GM12873 (cell line): ENCODE data around the gene CT47B1.
A peak's percentile ranks its signal among the peaks of the same experiment; 100 is the strongest.
"Not testable (repeated sequence)": the region's sequence is repeated elsewhere in the genome, so short reads cannot be mapped to it uniquely, and the experiment has no call there.

Source experiments
- CTCF ChIP-seq: IDR thresholded peaks from 2 replicates; pipeline ENCODE4 v1.5.1; 2012; ENCODE audit warnings: low read depth, mild to moderate bottlenecking, moderate library complexity, low read length, control low read depth; ENCODE audit not compliant: insufficient read depth; ENCODE audit errors: missing control alignments

CT47B1 gene

GRCh38 chrX:120875766-120876165, at the start of gene CT47B1:
TSS of gene CT47B1 (minus strand) at chrX:120875866. CDS start at chrX:120875670, 196 bp downstream.
- not testable (repeated sequence) for TF ChIP-seq CTCF

GRCh38 chrX:120874678-120875557, 748 bp downstream of the CT47B1 start:
- no peak for TF ChIP-seq CTCF

- TF ChIP-seq CTCF = peak; percentile 34
Observed at GRCh38 chrX:120857240-120857639, 18.4 kb downstream of the CT47B1 start.

GRCh38 chrX:120840827-120841226, 34.8 kb downstream of the CT47B1 start:
- no peak for TF ChIP-seq CTCF

- no peak for TF ChIP-seq CTCF
Observed at GRCh38 chrX:120839491-120839890, 36.2 kb downstream of the CT47B1 start.

- TF ChIP-seq CTCF = no peak
Observed at GRCh38 chrX:120825146-120825545, 50.5 kb downstream of the CT47B1 start.

GRCh38 chrX:120824021-120824420, 51.6 kb downstream of the CT47B1 start:
- no peak for TF ChIP-seq CTCF
